HL-60 (cell line): ENCODE measurements around the gene UGT1A4.

Source experiments
- POLR2AphosphoS5 ChIP-seq: IDR thresholded peaks from 2 replicates; pipeline ENCODE4 v1.6.1; 2012; ENCODE audit warnings: low read depth
- TF ChIP-seq, protein P1 (sequence below): IDR thresholded peaks from 2 replicates; pipeline ENCODE4 v1.6.1; 2012; ENCODE audit warnings: low read depth; ENCODE audit not compliant: insufficient replicate concordance
- TF ChIP-seq, protein P2 (sequence below): IDR thresholded peaks from one replicate; pipeline ENCODE4 v1.5.1; 2011; ENCODE audit warnings: low read length, control low read depth, inconsistent platforms; ENCODE audit not compliant: insufficient read depth

DNA sequence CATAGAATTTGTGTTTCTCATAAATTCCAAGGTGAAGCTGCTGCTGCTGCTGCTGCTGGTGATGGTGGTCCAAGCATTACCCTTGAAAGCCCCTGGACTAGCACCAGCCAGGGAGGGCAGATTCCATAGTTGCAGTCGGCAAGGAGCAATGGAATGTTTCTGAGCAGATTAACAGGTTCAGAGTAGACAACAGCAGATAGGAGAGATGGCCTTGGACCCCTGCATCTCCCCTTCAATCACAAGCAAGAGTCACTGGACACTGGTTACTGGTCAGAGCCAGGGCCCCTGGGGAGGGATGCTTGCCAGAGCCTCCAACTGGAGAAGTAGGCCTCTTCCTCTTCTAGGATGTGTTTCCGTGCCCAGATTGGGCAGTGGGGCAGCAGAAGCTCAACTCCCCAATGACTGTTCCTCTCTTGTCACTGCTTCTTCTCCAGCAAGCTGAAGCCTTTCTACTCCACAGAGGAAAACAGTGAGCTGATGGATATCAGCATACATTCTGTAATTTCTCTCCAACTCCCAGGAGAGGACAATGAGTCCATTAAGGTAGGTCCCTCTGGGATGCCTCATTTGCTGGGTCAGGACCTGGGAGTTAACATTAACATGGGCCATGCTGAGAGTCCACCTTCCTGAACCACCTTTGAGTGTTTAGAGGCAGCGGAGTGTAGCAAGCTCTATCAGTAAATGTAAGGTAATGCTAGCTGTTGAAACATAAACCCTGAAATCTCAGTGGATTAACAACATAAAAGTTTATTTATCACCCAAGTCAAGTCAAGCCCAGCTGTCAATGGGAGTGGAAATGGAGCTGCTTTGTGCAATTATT is 94.9 kb downstream of the UGT1A4 start:
- TF ChIP-seq, protein P1, sequence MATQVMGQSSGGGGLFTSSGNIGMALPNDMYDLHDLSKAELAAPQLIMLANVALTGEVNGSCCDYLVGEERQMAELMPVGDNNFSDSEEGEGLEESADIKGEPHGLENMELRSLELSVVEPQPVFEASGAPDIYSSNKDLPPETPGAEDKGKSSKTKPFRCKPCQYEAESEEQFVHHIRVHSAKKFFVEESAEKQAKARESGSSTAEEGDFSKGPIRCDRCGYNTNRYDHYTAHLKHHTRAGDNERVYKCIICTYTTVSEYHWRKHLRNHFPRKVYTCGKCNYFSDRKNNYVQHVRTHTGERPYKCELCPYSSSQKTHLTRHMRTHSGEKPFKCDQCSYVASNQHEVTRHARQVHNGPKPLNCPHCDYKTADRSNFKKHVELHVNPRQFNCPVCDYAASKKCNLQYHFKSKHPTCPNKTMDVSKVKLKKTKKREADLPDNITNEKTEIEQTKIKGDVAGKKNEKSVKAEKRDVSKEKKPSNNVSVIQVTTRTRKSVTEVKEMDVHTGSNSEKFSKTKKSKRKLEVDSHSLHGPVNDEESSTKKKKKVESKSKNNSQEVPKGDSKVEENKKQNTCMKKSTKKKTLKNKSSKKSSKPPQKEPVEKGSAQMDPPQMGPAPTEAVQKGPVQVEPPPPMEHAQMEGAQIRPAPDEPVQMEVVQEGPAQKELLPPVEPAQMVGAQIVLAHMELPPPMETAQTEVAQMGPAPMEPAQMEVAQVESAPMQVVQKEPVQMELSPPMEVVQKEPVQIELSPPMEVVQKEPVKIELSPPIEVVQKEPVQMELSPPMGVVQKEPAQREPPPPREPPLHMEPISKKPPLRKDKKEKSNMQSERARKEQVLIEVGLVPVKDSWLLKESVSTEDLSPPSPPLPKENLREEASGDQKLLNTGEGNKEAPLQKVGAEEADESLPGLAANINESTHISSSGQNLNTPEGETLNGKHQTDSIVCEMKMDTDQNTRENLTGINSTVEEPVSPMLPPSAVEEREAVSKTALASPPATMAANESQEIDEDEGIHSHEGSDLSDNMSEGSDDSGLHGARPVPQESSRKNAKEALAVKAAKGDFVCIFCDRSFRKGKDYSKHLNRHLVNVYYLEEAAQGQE: no peak
- TF ChIP-seq, protein P2, sequence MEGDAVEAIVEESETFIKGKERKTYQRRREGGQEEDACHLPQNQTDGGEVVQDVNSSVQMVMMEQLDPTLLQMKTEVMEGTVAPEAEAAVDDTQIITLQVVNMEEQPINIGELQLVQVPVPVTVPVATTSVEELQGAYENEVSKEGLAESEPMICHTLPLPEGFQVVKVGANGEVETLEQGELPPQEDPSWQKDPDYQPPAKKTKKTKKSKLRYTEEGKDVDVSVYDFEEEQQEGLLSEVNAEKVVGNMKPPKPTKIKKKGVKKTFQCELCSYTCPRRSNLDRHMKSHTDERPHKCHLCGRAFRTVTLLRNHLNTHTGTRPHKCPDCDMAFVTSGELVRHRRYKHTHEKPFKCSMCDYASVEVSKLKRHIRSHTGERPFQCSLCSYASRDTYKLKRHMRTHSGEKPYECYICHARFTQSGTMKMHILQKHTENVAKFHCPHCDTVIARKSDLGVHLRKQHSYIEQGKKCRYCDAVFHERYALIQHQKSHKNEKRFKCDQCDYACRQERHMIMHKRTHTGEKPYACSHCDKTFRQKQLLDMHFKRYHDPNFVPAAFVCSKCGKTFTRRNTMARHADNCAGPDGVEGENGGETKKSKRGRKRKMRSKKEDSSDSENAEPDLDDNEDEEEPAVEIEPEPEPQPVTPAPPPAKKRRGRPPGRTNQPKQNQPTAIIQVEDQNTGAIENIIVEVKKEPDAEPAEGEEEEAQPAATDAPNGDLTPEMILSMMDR: no peak
- no peak for TF ChIP-seq POLR2AphosphoS5
